Osteocyte (in vitro differentiated cells): ENCODE measurements around the gene EPN1. TPM values are rescaled to one million over a fixed set of nuclear protein-coding genes. Genes with fewer than 3 reads are reported as not detected.

Source experiments
- DNase-seq: peaks from one replicate; pipeline ENCODE4 v3.0.0; 2021; ENCODE audit warnings: mixed read lengths; ENCODE audit not compliant: unreplicated experiment; ENCODE audit errors: extremely low spot score
- H3K27ac Mint-ChIP-seq: one replicate; pipeline ENCODE4 v1.8.0; 2021; ENCODE audit warnings: mild to moderate bottlenecking, mixed read lengths; ENCODE audit not compliant: unreplicated experiment
- H3K27me3 Mint-ChIP-seq: one replicate; pipeline ENCODE4 v1.8.0; 2021; ENCODE audit warnings: mixed read lengths; ENCODE audit not compliant: unreplicated experiment
- H3K36me3 Mint-ChIP-seq: one replicate; pipeline ENCODE4 v1.8.0; 2021; ENCODE audit warnings: mixed read lengths; ENCODE audit not compliant: unreplicated experiment
- H3K4me1 Mint-ChIP-seq: one replicate; pipeline ENCODE4 v1.8.0; 2021; ENCODE audit warnings: mixed read lengths; ENCODE audit not compliant: unreplicated experiment
- H3K4me3 Mint-ChIP-seq: one replicate; pipeline ENCODE4 v1.8.0; 2021; ENCODE audit warnings: mild to moderate bottlenecking, moderate library complexity, mixed read lengths; ENCODE audit not compliant: unreplicated experiment
- H3K9me3 Mint-ChIP-seq: one replicate; pipeline ENCODE4 v1.8.0; 2021; ENCODE audit warnings: mixed read lengths; ENCODE audit not compliant: unreplicated experiment
- CTCF ChIP-seq: fragments of 200-600 bp; sonication (generic); IDR thresholded peaks from 2 replicates; pipeline ENCODE4 v1.5.0; 2021; ENCODE audit warnings: antibody characterized with exemption, mild to moderate bottlenecking, moderate library complexity
- total RNA-seq: library from RNA; stranded (reverse); gene quantifications from 2 replicates; pipeline ENCODE4 v1.2.1, GENCODE V29; 2021

The EPN1 gene
- total RNA-seq, 1 donor from 2014 or later: 142 TPM

- peaks cover 21% of the 10 kb centered on the region for H3K36me3 Mint-ChIP-seq
- H3K9me3 Mint-ChIP-seq: no peaks in the 10 kb centered on the region
- H3K4me1 Mint-ChIP-seq: peaks cover 32% of the 10 kb centered on the region
- H3K27ac Mint-ChIP-seq: no peak overlapping the region
- H3K27me3 Mint-ChIP-seq: no peaks in the 10 kb centered on the region
- no peak overlapping the region for H3K4me3 Mint-ChIP-seq
- DNase-seq: no peak
- no peak for TF ChIP-seq CTCF
These were observed 16.1 kb upstream of the EPN1 start for GRCh38 chr19:55658846-55659459.

- H3K27me3 Mint-ChIP-seq: no peaks in the 10 kb centered on the region
- H3K36me3 Mint-ChIP-seq: peaks cover 27% of the 10 kb centered on the region
- H3K9me3 Mint-ChIP-seq: no peaks in the 10 kb centered on the region
- H3K4me3 Mint-ChIP-seq: no peak overlapping the region
- no peak for TF ChIP-seq CTCF
- peaks cover 32% of the 10 kb centered on the region for H3K4me1 Mint-ChIP-seq
- DNase-seq: no peak
- no peak overlapping the region for H3K27ac Mint-ChIP-seq
These were observed 15.2 kb upstream of the EPN1 start for GRCh38 chr19:55659822-55660221.

- no peak overlapping the region for H3K4me3 Mint-ChIP-seq
- H3K4me1 Mint-ChIP-seq: peaks cover 32% of the 10 kb centered on the region
- H3K27ac Mint-ChIP-seq: no peak overlapping the region
- DNase-seq: no peak
- H3K9me3 Mint-ChIP-seq: no peaks in the 10 kb centered on the region
- TF ChIP-seq CTCF: no peak
- H3K27me3 Mint-ChIP-seq: no peaks in the 10 kb centered on the region
- H3K36me3 Mint-ChIP-seq: peaks cover 27% of the 10 kb centered on the region
These were observed 14.6 kb upstream of the EPN1 start for GRCh38 chr19:55660404-55660803.

GRCh38 chr19:55660991-55661390 is 14.0 kb upstream of the EPN1 start:
- Mint-ChIP-seq H3K4me1 (peaks cover 29% of the 10 kb centered on the region), H3K36me3 (peaks cover 27% of the 10 kb centered on the region), H3K27me3 (no peaks in the 10 kb centered on the region), H3K9me3 (no peaks in the 10 kb centered on the region), H3K4me3 (no peak overlapping the region), H3K27ac (no peak overlapping the region)
- no peak for TF ChIP-seq CTCF
- DNase-seq: no peak

GRCh38 chr19:55661826-55662225 is 13.2 kb upstream of the EPN1 start:
- no peak overlapping the region for H3K4me3 Mint-ChIP-seq
- no peaks in the 10 kb centered on the region for H3K27me3 Mint-ChIP-seq
- H3K27ac Mint-ChIP-seq: no peak overlapping the region

More at GRCh38 chr19:55661826-55662225, 13.2 kb upstream of the EPN1 start:
- peaks cover 20% of the 10 kb centered on the region for H3K4me1 Mint-ChIP-seq
- H3K9me3 Mint-ChIP-seq: no peaks in the 10 kb centered on the region
- TF ChIP-seq CTCF: no peak
- H3K36me3 Mint-ChIP-seq: peaks cover 32% of the 10 kb centered on the region
- no peak for DNase-seq
